Gastrocnemius medialis (tissue), 4 donors: Measurements from ENCODE around the gene CSF3.

Experiments used
- CTCF ChIP-seq, 5 experiments: fragments of 450-650 bp in 3 of 5; fragments of 200-600 bp in 2 of 5; sonication (generic) in 2 of 5; IDR thresholded peaks in 4 of 5; conservative IDR thresholded peaks in 1 of 5; 1 replicate in 4 of 5; 2 replicates in 1 of 5; pipeline ENCODE4 v1.5.1; 2016 to 2019; ENCODE audit warnings: antibody characterized with exemption in 5 of 5, mild to moderate bottlenecking in 3 of 5, moderate library complexity in 3 of 5
- POLR2A ChIP-seq, 2 donors: fragments of 450-650 bp; IDR thresholded peaks; one replicate each; pipeline ENCODE4 v1.6.1; 2017; ENCODE audit warnings: antibody characterized with exemption in 2 of 2, mild to moderate bottlenecking in 2 of 2, moderate library complexity in 2 of 2

GRCh38 chr17:40027614-40028012 is 12.4 kb downstream of the CSF3 start:
- TF ChIP-seq CTCF (IDR thresholded peaks at IDR 0.05 in 4 of 5, conservative IDR thresholded peaks at IDR 0.05 in 1 of 5), result no peak
- TF ChIP-seq POLR2A (IDR thresholded peaks at IDR 0.05), result no peak
